HepG2 (cell line): ENCODE measurements around the gene SERINC4. TPM values are rescaled to one million over a fixed set of nuclear protein-coding genes. Genes with fewer than 3 reads are reported as not detected.

Source experiments
- ADNP ChIP-seq: sonication (generic); formaldehyde crosslinking; IDR thresholded peaks from 2 replicates; pipeline ENCODE4 v1.4.0; 2020; ENCODE audit warnings: missing genetic modification reagents
- CREB1 ChIP-seq, 2 experiments: fragments of 450-650 bp in 1 of 2; IDR thresholded peaks; 2 replicates each; pipeline ENCODE4 v1.6.1; 2016 to 2017; ENCODE audit warnings: control low read depth in 1 of 2, mild to moderate bottlenecking in 1 of 2, missing compliant biosample characterization in 1 of 2, missing genetic modification characterization in 1 of 2
- E2F5 ChIP-seq: sonication (generic); formaldehyde crosslinking; conservative IDR thresholded peaks from 2 replicates; pipeline ENCODE4 v1.4.0; 2020; ENCODE audit warnings: missing genetic modification reagents
- GATAD1 ChIP-seq: IDR thresholded peaks from 2 replicates; pipeline ENCODE4 v1.6.1; 2016; ENCODE audit warnings: missing genetic modification reagents, missing compliant biosample characterization
- GZF1 ChIP-seq: sonication (generic); formaldehyde crosslinking; IDR thresholded peaks from 2 replicates; pipeline ENCODE4 v1.5.1; 2020; ENCODE audit warnings: mild to moderate bottlenecking, missing genetic modification reagents
- HDAC1 ChIP-seq: sonication (generic); formaldehyde crosslinking; IDR thresholded peaks from 2 replicates; pipeline ENCODE4 v1.5.1; 2020; ENCODE audit warnings: mild to moderate bottlenecking, missing genetic modification reagents
- HNRNPUL1 ChIP-seq: fragments of 200-400 bp; formaldehyde crosslinking; IDR thresholded peaks from 2 replicates; pipeline ENCODE4 v1.6.1; 2017; ENCODE audit warnings: low read depth, mild to moderate bottlenecking, low read length, moderate library complexity
- MTA3 ChIP-seq: sonication (generic); formaldehyde crosslinking; IDR thresholded peaks from 2 replicates; pipeline ENCODE4 v1.4.0; 2020; ENCODE audit warnings: missing genetic modification reagents
- MYNN ChIP-seq: sonication (generic); formaldehyde crosslinking; IDR thresholded peaks from 2 replicates; pipeline ENCODE4 v1.4.0; 2020; ENCODE audit warnings: mild to moderate bottlenecking, low read depth, missing genetic modification reagents
- PBX2 ChIP-seq: IDR thresholded peaks from 2 replicates; pipeline ENCODE4 v1.6.1; 2016; ENCODE audit warnings: control low read depth
- SAP130 ChIP-seq: IDR thresholded peaks from 2 replicates; pipeline ENCODE4 v1.6.1; 2016; ENCODE audit warnings: low read depth
- SNAPC4 ChIP-seq: sonication (generic); formaldehyde crosslinking; IDR thresholded peaks from 2 replicates; pipeline ENCODE4 v1.4.0; 2020; ENCODE audit warnings: mild to moderate bottlenecking, missing genetic modification reagents
- SOX13 ChIP-seq, 3 experiments: fragments of 450-650 bp in 1 of 3; sonication (generic) in 1 of 3; formaldehyde crosslinking in 1 of 3; IDR thresholded peaks in 2 of 3; conservative IDR thresholded peaks in 1 of 3; 2 replicates each; pipeline versions ENCODE4 v1.5.0 to v1.6.1; 2016 to 2020; ENCODE audit warnings: antibody characterized with exemption in 1 of 3, mild to moderate bottlenecking in 1 of 3, missing compliant biosample characterization in 1 of 3, missing genetic modification reagents in 1 of 3, moderate library complexity in 1 of 3
- TGIF2 ChIP-seq: IDR thresholded peaks from 2 replicates; pipeline ENCODE4 v1.6.1; 2016; ENCODE audit warnings: control low read depth, missing compliant biosample characterization
- THYN1 ChIP-seq: sonication (generic); formaldehyde crosslinking; IDR thresholded peaks from 2 replicates; pipeline ENCODE4 v1.8.1; 2023; ENCODE audit warnings: low read depth, mild to moderate bottlenecking, moderate library complexity, missing genetic modification reagents, borderline replicate concordance
- XRCC5 ChIP-seq: fragments of 200-400 bp; formaldehyde crosslinking; optimal IDR thresholded peaks from 2 replicates; pipeline ENCODE3; 2017; ENCODE audit warnings: mild to moderate bottlenecking, low read length
- ZBTB43 ChIP-seq: sonication (generic); formaldehyde crosslinking; conservative IDR thresholded peaks from 2 replicates; pipeline ENCODE4 v1.4.0; 2020; ENCODE audit warnings: missing genetic modification reagents
- ZNF124 ChIP-seq: sonication (generic); formaldehyde crosslinking; IDR thresholded peaks from 2 replicates; pipeline ENCODE4 v1.4.0; 2020; ENCODE audit warnings: missing genetic modification reagents
- ZNF292 ChIP-seq: sonication (generic); formaldehyde crosslinking; IDR thresholded peaks from 2 replicates; pipeline ENCODE4 v1.8.1; 2022; ENCODE audit warnings: mild to moderate bottlenecking, low read depth, missing genetic modification reagents, borderline replicate concordance
- ZNF567 ChIP-seq: sonication (generic); formaldehyde crosslinking; IDR thresholded peaks from 2 replicates; pipeline ENCODE4 v1.8.1; 2023; ENCODE audit warnings: mild to moderate bottlenecking, missing genetic modification reagents, borderline replicate concordance
- ZSCAN31 ChIP-seq: sonication (generic); formaldehyde crosslinking; IDR thresholded peaks from 2 replicates; pipeline ENCODE4 v1.5.0; 2020; ENCODE audit warnings: low read depth, mild to moderate bottlenecking, missing genetic modification reagents
- polyA plus RNA-seq, 8 experiments: library from polyadenylated mRNA; depleted of rRNA in 3 of 8; stranded (reverse) in 7 of 8; unstranded in 1 of 8; fragments of >200 nt; fragmentation: Illumina TruSeq in 4 of 8; extraction: Trizol in 4 of 8; gene quantifications; 2 replicates each; pipeline versions ENCODE4 v1.2.1 to v1.2.3, GENCODE V29; 2011 to 2016; ENCODE audit warnings: low read depth in 4 of 8, missing spikeins in 1 of 8, mixed read lengths in 1 of 8; ENCODE audit not compliant: insufficient read depth in 1 of 8
- total RNA-seq, 5 experiments: library from RNA; depleted of rRNA; stranded (reverse); fragments of >200 nt; fragmentation: Illumina TruSeq; extraction: Trizol; gene quantifications; 2 replicates each; pipeline ENCODE4 v1.2.3, GENCODE V29; 2016; ENCODE audit warnings: low read depth in 1 of 5

Gene SERINC4
- total and polyA plus RNA-seq, 2 of the 13 experiments (the other 11 are each of a cell fraction or from before 2014, with no cell fraction given), result not detected

GRCh38 chr15:43800286-43801141, 494 bp upstream of the SERINC4 start, which contains the start of gene HYPK (continued):
- TF ChIP-seq E2F5 (CRISPR knock-in tag) (no peak), SOX13 (IDR thresholded peaks at IDR 0.05) (no peak), SOX13 (CRISPR knock-in tag; conservative IDR thresholded peaks at IDR 0.05 in 1 of 2, IDR thresholded peaks at IDR 0.05 in 1 of 2) (no peak), ZSCAN31 (CRISPR knock-in tag) (no peak), ADNP (CRISPR knock-in tag) (no peak), HNRNPUL1 (no peak), GZF1 (CRISPR knock-in tag) (no peak), HDAC1 (CRISPR knock-in tag) (no peak), TGIF2 (CRISPR knock-in tag) (no peak; the same call in 1 of the 2 replicates), GATAD1 (CRISPR knock-in tag) (peak; percentile 82), ZNF567 (no peak), ZNF292 (no peak), PBX2 (CRISPR knock-in tag) (no peak), SAP130 (peak; percentile 90), XRCC5 (peak; percentile 17), THYN1 (no peak), SNAPC4 (peak; percentile 54; the same call in 1 of the 2 replicates), MTA3 (CRISPR knock-in tag) (no peak), CREB1 (IDR thresholded peaks at IDR 0.05) (peak; percentile 44; the same call in 1 of the 2 replicates), CREB1 (CRISPR knock-in tag; IDR thresholded peaks at IDR 0.05) (peak; percentile 73), ZBTB43 (CRISPR knock-in tag) (no peak), ZNF124 (CRISPR knock-in tag) (no peak), MYNN (peak; percentile 53; the same call in 1 of the 2 replicates)
